ENCODE data around the gene STAG3.
"Not testable (repeated sequence)": the region's sequence is repeated elsewhere in the genome, so short reads cannot be mapped to it uniquely, and the experiment has no call there.

The STAG3 gene, protein sequence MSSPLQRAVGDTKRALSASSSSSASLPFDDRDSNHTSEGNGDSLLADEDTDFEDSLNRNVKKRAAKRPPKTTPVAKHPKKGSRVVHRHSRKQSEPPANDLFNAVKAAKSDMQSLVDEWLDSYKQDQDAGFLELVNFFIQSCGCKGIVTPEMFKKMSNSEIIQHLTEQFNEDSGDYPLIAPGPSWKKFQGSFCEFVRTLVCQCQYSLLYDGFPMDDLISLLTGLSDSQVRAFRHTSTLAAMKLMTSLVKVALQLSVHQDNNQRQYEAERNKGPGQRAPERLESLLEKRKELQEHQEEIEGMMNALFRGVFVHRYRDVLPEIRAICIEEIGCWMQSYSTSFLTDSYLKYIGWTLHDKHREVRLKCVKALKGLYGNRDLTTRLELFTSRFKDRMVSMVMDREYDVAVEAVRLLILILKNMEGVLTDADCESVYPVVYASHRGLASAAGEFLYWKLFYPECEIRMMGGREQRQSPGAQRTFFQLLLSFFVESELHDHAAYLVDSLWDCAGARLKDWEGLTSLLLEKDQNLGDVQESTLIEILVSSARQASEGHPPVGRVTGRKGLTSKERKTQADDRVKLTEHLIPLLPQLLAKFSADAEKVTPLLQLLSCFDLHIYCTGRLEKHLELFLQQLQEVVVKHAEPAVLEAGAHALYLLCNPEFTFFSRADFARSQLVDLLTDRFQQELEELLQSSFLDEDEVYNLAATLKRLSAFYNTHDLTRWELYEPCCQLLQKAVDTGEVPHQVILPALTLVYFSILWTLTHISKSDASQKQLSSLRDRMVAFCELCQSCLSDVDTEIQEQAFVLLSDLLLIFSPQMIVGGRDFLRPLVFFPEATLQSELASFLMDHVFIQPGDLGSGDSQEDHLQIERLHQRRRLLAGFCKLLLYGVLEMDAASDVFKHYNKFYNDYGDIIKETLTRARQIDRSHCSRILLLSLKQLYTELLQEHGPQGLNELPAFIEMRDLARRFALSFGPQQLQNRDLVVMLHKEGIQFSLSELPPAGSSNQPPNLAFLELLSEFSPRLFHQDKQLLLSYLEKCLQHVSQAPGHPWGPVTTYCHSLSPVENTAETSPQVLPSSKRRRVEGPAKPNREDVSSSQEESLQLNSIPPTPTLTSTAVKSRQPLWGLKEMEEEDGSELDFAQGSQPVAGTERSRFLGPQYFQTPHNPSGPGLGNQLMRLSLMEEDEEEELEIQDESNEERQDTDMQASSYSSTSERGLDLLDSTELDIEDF
- total RNA-seq: 2.3 to 4.1 reads per million in 2 experiments

GRCh38 chr7:100177045-100178001, at the start of gene STAG3, which contains the start of gene GPC2:
Gene STAG3 (plus strand): TSS chr7:100177918. CDS start chr7:100180557, 2,639 bp downstream.
Gene GPC2 (minus strand): TSS chr7:100177381. CDS start chr7:100177199, 182 bp downstream.
- peak; percentile 96 for DNase-seq (ENCODE audit: low read depth)

DNA sequence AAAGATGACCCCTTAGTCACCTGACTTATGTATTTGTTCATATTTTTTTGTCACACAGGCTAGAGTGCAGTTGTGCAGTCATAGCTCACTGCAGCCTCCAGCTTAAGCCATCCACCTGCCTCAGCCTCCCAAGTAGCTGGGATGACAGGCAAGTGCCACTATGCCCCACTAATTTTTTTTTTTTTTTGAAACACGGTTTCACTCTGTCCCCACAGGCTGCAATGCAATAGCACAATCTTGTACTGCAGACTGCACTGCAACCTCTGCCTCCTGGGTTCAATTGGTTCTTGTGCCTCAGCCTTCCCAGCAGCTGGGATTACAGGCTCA, 49.1 kb upstream of the STAG3 start:
- DNase-seq (ENCODE audit: low read depth): no peak

DNA sequence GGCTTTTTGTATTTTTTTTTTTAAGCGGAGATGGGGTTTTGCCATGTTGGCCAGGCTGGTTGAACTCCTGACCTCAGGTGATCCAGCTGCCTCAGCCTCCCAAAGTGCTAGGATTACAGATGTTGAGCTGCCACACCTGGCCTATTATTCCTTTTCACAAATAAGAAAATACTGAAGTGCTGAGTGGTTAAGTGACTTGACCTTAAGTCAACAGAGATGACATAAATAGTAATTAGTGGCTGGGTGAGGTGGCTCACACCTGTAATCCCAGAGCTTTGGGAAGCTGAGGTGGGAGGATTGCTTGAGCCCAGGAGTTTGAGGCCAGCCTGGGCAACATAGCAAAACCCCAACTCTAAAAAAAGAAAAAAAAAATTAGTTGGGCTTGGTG, 47.5 kb upstream of the STAG3 start:
- not testable (repeated sequence) for DNase-seq (ENCODE audit: low read depth)

DNA sequence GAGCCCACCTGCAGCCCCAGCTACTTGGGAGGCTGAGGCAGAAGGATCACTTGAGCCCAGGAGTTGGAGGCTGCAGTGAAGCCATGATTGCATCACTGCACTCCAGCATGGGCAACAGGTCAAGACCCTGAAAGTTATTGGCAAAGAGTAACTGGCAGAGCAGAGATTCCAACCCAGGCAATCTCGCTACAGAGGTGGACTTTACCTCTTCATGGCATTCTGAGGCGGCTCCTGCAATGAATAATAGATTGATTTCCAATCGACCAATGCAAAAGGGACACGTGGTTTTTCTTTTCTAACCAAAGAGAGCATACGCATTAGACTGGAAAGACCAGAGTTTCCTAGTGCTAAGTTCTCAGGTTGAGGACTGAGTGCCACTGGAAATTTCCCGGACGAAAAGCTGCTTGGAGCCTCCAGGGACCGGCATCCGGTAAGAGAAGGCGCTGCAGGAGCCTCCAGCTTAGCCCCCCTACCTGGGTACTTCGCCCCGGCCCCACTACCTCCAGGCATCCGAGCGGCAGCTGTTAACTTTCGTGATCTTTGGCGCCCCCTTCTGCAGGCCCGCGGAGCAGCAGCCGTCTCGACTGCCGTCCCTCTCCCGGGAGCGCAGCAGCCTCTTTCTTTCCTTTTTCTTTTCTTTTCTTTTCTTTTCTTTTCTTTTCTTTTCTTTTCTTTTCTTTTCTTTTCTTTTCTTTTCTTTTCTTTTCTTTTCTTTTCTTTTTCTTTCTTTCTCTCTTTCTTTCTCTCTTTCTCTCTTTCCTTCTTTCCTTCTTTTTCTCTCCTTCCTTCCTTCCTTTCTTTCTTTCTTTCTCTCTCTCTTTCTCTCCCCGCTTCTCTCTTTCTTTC, 46.9 kb upstream of the STAG3 start:
- peak; percentile 74 for DNase-seq (ENCODE audit: low read depth)

DNA sequence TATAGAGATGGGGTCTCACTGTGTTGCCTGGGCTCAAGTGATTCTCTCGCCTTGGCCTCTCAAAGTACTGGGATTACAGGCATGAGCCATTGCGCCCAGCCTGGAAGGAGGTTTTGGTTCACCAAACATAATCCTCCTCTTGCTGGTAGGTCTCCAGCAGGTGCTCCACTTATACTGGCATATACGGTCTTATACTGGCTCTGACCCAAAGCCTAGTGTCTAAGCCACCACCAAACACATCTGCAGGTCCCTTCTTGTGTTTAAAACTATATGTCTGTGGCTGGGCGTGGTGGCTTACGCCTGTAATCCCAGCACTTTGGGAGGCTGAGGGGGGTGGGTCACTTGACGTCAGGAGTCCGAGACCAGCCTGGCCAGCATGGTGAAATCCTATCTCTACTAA, 45.6 kb upstream of the STAG3 start:
- no peak for DNase-seq (ENCODE audit: low read depth)

DNA sequence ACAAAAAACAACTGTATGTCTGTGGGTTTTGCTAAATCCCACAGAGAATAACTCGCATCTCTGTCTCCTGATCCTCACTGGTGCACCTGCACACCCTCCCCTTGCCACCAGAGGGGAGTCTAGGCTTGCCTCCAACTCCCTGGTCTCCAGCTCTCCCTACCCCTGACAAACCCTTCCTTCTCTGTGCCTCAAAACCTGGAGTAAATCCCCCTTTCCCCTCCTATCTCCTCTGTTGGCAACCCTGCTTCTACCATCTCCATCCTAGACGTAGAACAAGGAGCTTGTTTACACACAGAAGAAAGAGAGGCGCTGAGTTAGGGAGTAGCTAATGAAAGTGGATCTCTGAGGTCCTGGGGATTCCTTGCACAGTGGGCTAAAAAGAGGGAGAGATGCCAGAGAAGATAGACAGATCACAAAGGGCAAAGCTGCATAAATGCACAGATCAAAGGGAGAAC, 45.0 kb upstream of the STAG3 start:
- peak; percentile 57 for DNase-seq (ENCODE audit: low read depth)

GRCh38 chr7:100137851-100138760, 39.6 kb upstream of the STAG3 start:
- DNase-seq (ENCODE audit: low read depth): no peak

DNA sequence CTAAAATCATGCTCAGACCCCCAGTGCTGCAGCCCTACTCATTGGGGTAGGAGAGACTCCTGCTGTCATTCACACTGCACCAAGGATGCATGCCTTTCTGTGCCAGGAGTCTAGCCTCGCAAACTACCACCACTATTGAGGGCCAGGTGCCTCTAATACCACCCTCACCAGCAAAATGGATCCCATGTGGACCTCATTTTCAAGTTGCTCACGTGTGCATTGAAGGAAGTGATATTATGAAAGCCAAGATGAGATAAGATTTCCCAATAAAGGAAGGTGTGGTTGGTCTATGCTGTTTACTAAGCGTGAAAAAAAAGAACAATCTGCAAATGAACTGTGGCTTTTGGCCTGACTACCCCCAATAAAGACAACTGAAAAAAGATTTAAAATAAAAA, 36.2 kb upstream of the STAG3 start:
- DNase-seq (ENCODE audit: low read depth): no peak

- no peak for DNase-seq (ENCODE audit: low read depth)
Observed at GRCh38 chr7:100142461-100142860, 35.3 kb upstream of the STAG3 start.

DNA sequence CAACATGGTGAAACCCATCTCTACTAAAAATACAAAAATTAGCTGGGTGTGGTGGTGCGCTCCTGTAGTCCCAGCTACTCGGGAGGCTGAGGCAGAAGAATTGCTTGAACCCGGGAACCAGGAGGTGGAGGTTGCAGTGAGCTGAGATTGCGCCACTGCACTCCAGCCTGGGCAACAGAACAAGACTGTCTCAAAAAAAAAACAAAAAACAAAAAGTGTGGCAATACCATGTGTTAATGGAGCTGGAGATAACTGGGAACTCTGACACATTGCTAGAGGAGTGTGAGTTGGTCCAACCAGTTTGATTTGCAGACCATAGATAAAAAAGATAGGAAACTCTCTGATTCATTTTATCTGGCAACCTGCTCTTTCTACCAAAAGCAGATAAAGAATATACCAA, 31.4 kb upstream of the STAG3 start:
- DNase-seq (ENCODE audit: low read depth): not testable (repeated sequence)

GRCh38 chr7:100147278-100147677, 30.4 kb upstream of the STAG3 start:
- DNase-seq (ENCODE audit: low read depth): no peak

- no peak for DNase-seq (ENCODE audit: low read depth)
Observed at GRCh38 chr7:100148225-100148558, 29.5 kb upstream of the STAG3 start.

DNA sequence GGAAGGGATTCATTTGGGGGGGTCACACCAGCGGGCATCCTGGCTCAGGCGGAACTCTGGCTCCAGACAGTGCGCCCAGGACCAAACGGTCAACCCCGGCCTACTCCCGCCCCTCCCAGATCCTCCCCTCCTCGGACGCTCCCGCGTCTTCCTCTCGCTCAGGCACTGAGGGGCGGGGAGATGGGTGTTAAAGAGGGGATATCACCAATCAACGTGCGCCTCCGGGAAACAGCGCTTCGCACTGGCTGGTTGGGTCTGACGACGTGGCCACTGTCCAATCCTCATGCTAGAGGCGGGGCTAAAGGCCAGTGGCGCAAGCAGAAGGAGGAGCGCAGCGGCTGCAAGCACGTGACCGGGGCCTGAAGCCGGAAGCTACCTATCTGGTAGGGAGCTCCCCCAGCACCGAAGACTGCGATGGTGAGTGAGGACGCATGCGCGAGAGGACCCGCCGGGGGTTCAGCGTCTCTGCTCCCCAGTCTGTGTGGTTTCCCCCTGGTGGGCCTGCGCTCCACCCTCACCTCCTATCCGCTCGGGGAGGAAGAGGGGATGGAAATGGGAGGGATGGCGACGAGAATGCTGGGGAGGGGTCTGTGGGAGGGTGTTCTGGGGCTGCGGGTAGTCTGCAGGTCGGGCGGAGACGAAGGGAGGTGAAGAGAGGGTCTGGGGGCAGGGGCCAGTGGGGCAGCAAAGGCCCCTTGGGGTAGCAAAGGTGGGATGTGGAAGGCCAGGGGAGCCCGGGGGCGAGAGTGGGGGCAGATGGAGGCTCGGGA, 29.0 kb upstream of the STAG3 start, which contains the start of gene LAMTOR4:
TSS of gene LAMTOR4 (plus strand) at position 360 of the 770 bp plus-strand sequence. CDS start at position 415, 55 bp downstream.
- peak; percentile 98 for DNase-seq (ENCODE audit: low read depth)

GRCh38 chr7:100152404-100152803, 25.3 kb upstream of the STAG3 start:
- DNase-seq (ENCODE audit: low read depth): no peak

GRCh38 chr7:100152937-100153666, 24.6 kb upstream of the STAG3 start:
- DNase-seq (ENCODE audit: low read depth): no peak

DNA sequence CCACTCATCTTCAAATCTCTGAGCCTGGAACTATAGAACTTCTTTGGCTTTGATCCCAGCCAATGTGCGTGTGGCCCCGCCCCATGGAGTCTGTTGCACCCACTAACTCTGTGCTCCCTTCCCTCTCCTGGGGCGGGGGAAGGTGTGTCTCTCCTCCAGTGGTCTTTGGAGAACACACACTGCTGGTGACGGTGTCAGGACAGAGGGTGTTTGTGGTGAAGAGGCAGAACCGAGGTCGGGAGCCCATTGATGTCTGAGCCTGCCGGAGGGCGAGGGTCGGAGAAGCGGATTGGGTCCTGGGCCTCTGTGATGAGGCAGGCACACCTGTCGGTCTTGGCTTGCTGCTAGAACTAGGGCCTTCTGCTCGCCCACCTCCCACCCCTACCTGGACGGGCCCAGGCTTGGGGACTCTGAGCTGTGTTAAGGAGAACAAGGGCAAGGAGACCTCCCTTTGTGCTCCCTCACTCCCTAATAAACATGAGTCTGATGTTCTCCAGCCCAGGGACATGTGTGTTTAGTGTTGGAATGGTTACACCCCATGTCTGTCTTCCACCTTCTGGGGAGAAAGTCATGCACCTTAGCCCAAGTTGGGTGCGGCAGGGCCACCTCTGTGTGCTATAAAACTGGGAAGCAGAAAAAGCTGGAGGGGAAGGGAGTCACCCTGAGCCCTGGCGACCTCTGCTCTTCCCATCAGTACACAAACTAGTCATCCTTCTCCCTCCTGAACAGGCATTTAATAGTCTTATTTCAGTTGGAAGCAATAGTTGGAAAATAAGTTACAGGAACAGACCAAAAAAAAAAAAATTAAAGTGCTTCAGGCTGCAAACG, 23.8 kb upstream of the STAG3 start:
- DNase-seq (ENCODE audit: low read depth): no peak

Measured in T follicular helper cell (primary cell).